Caco-2 (cell line): Measurements from ENCODE around the gene TRIP13. TPM values are rescaled to one million over a fixed set of nuclear protein-coding genes. Genes with fewer than 3 reads are reported as not detected.

Experiments used
- BruUV-seq: library from RNA; stranded (reverse); fragments of 400-500 nt; replicated peaks from 2 replicates; lab custom pipeline; 2021; lab: Mats Ljungman, UMichigan
- CTCF ChIA-PET: fragments of 300-600 bp; sonication (Branson Sonifier 250); formaldehyde crosslinking; loops from one replicate; lab custom pipeline; 2022; ENCODE audit warnings: antibody characterized with exemption; lab: Charles Lee
- POLR2A ChIA-PET: fragments of 300-600 bp; sonication (Branson Sonifier 250); formaldehyde crosslinking; loops from one replicate; lab custom pipeline; 2022; ENCODE audit warnings: antibody characterized with exemption; lab: Charles Lee
- DNase-seq, 2 experiments: peaks; one replicate each; pipeline versions ENCODE4 v3.0.0 to v3.0.0-alpha.2; 2020 to 2022
- H3K27me3 ChIP-seq: replicated peaks from 2 replicates; pipeline ENCODE4 v1.6.0; 2011; ENCODE audit warnings: low read length; ENCODE audit not compliant: control insufficient read depth, insufficient read depth
- H3K36me3 ChIP-seq: 2 replicates; pipeline ENCODE4 v1.5.1; 2011; ENCODE audit warnings: low read length; ENCODE audit not compliant: control insufficient read depth, insufficient read depth
- H3K4me1 ChIP-seq: fragments of 250-450 bp; sonication (Bioruptor Pico); 2 replicates; pipeline ENCODE4 v1.5.1; 2020; ENCODE audit warnings: mild to moderate bottlenecking
- H3K4me3 ChIP-seq: 2 replicates; pipeline ENCODE4 v1.5.1; 2011; ENCODE audit warnings: low read depth, mild to moderate bottlenecking, control low read depth, low read length
- H3K9me3 ChIP-seq: fragments of 250-450 bp; sonication (Bioruptor Pico); 2 replicates; pipeline ENCODE4 v1.5.1; 2020; ENCODE audit warnings: mild to moderate bottlenecking, moderate library complexity
- H3K27ac Mint-ChIP-seq: one replicate; pipeline ENCODE4 v1.8.0; 2022; ENCODE audit warnings: mixed read lengths; ENCODE audit not compliant: unreplicated experiment
- H3K27me3 Mint-ChIP-seq: one replicate; pipeline ENCODE4 v1.8.0; 2022; ENCODE audit warnings: mixed read lengths; ENCODE audit not compliant: insufficient read depth, unreplicated experiment
- H3K36me3 Mint-ChIP-seq: one replicate; pipeline ENCODE4 v1.8.0; 2022; ENCODE audit warnings: mild to moderate bottlenecking, mixed read lengths; ENCODE audit not compliant: insufficient read depth, unreplicated experiment
- H3K4me1 Mint-ChIP-seq: one replicate; pipeline ENCODE4 v1.8.0; 2022; ENCODE audit warnings: low read depth, mixed read lengths; ENCODE audit not compliant: unreplicated experiment
- H3K4me3 Mint-ChIP-seq: one replicate; pipeline ENCODE4 v1.8.0; 2022; ENCODE audit warnings: mild to moderate bottlenecking, moderate library complexity, mixed read lengths; ENCODE audit not compliant: unreplicated experiment
- H3K9me3 Mint-ChIP-seq: one replicate; pipeline ENCODE4 v1.8.0; 2022; ENCODE audit warnings: mixed read lengths; ENCODE audit not compliant: unreplicated experiment
- CTCF ChIP-seq, 2 experiments: fragments of 200-600 bp in 1 of 2; IDR thresholded peaks; 1 replicate in 1 of 2; 2 replicates in 1 of 2; pipeline versions ENCODE4 v1.5.1 to v1.8.0; 2011 to 2022; ENCODE audit warnings: antibody characterized with exemption in 1 of 2, control low read depth in 1 of 2, inconsistent platforms in 1 of 2, low read depth in 1 of 2, low read length in 1 of 2, mild to moderate bottlenecking in 1 of 2, moderate library complexity in 1 of 2; ENCODE audit not compliant: insufficient read depth in 1 of 2, severe bottlenecking in 1 of 2, unreplicated experiment in 1 of 2
- intact Hi-C: fragments of 100-400 bp; cut with micrococcal nuclease; formaldehyde crosslinking; loops from one replicate; pipeline ENCODE4 v1.10.0; 2022; ENCODE audit not compliant: unreplicated experiment
- total RNA-seq: library from RNA; stranded (reverse); gene quantifications from 2 replicates; pipeline ENCODE4 v1.2.3, GENCODE V29; 2022

The TRIP13 gene
- total RNA-seq, 1 experiment from 2014 or later: 42.5 TPM

- intact Hi-C loops: no loop called here
- H3K4me1 Mint-ChIP-seq: peaks cover 8% of the 10 kb centered on the region
- POLR2A ChIA-PET: no interaction called here
- peaks cover 3% of the 10 kb centered on the region for H3K9me3 Mint-ChIP-seq
- no TSS peak for BruUV-seq
- H3K9me3 ChIP-seq: no peaks in the 10 kb centered on the region; the same call in 1 of the 2 replicates
- H3K36me3 Mint-ChIP-seq: no peaks in the 10 kb centered on the region
- TF ChIP-seq CTCF (IDR thresholded peaks at IDR 0.05; ENCODE audit: insufficient read depth in 1 of 2, low read depth in 1 of 2, low read length in 1 of 2, severe bottlenecking in 1 of 2, unreplicated experiment in 1 of 2): no peak
- no peaks in the 10 kb centered on the region for H3K4me1 ChIP-seq
- no peak for DNase-seq
- H3K4me3 Mint-ChIP-seq: no peak overlapping the region
- no peak overlapping the region for H3K4me3 ChIP-seq
- H3K27me3 Mint-ChIP-seq: peaks cover 3% of the 10 kb centered on the region
- no peaks in the 10 kb centered on the region for H3K27me3 ChIP-seq
- H3K27ac Mint-ChIP-seq: no peak overlapping the region
- CTCF ChIA-PET: interaction anchor here (2.2 kb wide), 1 partner anchor 65 kb away, joined by 6 read pairs; no protein-coding TSS in a partner anchor
- no peaks in the 10 kb centered on the region for H3K36me3 ChIP-seq
These were observed 52.5 kb downstream of the TRIP13 start for GRCh38 chr5:944992-945685.

GRCh38 chr5:945691-946551 is 53.2 kb downstream of the TRIP13 start:
- Histone ChIP-seq H3K36me3 (no peaks in the 10 kb centered on the region), H3K27me3 (no peaks in the 10 kb centered on the region), H3K4me3 (no peak overlapping the region), H3K4me1 (no peaks in the 10 kb centered on the region), H3K9me3 (no peaks in the 10 kb centered on the region; the same call in 1 of the 2 replicates)
- no peak for DNase-seq
- ChIA-PET CTCF (interaction anchor here (2.2 kb wide), 1 partner anchor 64 kb away, joined by 6 read pairs; no protein-coding TSS in a partner anchor), POLR2A (no interaction called here)
- H3K36me3 Mint-ChIP-seq: no peaks in the 10 kb centered on the region
- intact Hi-C loops: no loop called here
- no peak for TF ChIP-seq CTCF (IDR thresholded peaks at IDR 0.05; ENCODE audit: insufficient read depth in 1 of 2, low read depth in 1 of 2, low read length in 1 of 2, severe bottlenecking in 1 of 2, unreplicated experiment in 1 of 2)
- peaks cover 10% of the 10 kb centered on the region for H3K9me3 Mint-ChIP-seq
- no peak overlapping the region for H3K27ac Mint-ChIP-seq
- no TSS peak for BruUV-seq
- H3K4me1 Mint-ChIP-seq: peaks cover 8% of the 10 kb centered on the region
- H3K4me3 Mint-ChIP-seq: no peak overlapping the region
- H3K27me3 Mint-ChIP-seq: peaks cover 3% of the 10 kb centered on the region
